ENCODE data around the gene FAM184B.

The FAM184B gene

DNA sequence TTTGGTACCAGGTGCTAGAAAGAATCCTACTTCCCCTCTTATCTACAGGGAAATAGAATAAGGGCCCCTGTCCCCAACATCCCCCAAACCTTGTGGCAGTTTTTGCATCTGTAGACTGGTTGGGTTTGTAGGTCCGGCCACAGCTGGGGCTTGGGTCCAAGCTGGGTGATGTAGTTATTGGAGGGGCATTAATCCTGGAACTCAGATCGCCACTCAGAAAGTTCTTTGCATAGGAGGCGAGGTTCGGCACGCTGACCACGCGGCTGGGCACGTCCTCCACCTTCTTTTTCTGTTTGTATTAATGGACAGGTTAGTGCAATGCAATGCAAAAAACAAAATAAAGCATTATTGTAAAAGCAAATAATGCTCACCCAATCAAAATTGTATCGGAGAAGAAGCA is 147.8 kb downstream of the FAM184B start:
- POLR2A ChIA-PET, result no interaction called here
- CTCF ChIA-PET, result no interaction called here

DNA sequence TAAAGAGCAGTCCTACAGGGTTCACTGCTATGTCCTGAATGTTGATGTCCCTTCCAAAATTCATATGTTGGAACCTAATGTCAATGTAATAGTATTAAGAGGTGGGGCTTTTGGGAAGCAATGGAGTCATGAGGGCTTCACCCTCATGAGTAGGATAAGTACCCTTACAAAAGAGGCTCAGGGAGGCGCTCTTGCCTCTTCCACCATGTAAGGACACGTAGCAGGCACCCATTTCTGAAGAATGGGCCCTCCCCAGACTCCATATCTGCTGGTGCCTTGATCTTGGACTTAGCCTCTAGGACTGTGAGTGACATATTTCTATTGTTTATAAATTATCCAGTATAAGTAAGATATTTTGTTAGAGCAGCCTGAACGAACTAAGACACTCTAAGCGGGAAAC is 151.2 kb downstream of the FAM184B start:
- ChIA-PET CTCF (no interaction called here), POLR2A (no interaction called here)
- Histone ChIP-seq H3K4me1 (ENCODE audit: control insufficient read depth, insufficient read depth, low read length) (no peaks in the 10 kb centered on the region), H3K9me3 (ENCODE audit: control insufficient read depth, insufficient read depth, low read depth, low read length) (no peaks in the 10 kb centered on the region), H3K36me3 (ENCODE audit: control insufficient read depth in 2 of 2, insufficient read depth in 1 of 2, low read length in 2 of 2) (peaks cover 12 to 98% of the 10 kb centered on the region in 2 experiments; a peak in 2 of 3 replicates), H3K27ac (ENCODE audit: extremely low read depth, low read depth, low read length) (no peak overlapping the region), H3K4me3 (ENCODE audit: low read depth, low read length) (no peak overlapping the region)
- no peak for TF ChIP-seq ZFHX2 (tag by site-specific recombination; conservative IDR thresholded peaks at IDR 0.05)
- TF ChIP-seq ZBTB17 (tag by site-specific recombination; IDR thresholded peaks at IDR 0.05), result no peak
- TF ChIP-seq, protein P1, sequence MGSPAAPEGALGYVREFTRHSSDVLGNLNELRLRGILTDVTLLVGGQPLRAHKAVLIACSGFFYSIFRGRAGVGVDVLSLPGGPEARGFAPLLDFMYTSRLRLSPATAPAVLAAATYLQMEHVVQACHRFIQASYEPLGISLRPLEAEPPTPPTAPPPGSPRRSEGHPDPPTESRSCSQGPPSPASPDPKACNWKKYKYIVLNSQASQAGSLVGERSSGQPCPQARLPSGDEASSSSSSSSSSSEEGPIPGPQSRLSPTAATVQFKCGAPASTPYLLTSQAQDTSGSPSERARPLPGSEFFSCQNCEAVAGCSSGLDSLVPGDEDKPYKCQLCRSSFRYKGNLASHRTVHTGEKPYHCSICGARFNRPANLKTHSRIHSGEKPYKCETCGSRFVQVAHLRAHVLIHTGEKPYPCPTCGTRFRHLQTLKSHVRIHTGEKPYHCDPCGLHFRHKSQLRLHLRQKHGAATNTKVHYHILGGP (tag by site-specific recombination; IDR thresholded peaks at IDR 0.05), result no peak
- no peak for TF ChIP-seq ZBTB7A (tag by site-specific recombination; IDR thresholded peaks at IDR 0.05; ENCODE audit: low read depth)
- no peak for TF ChIP-seq ZNF404 (tag by site-specific recombination; IDR thresholded peaks at IDR 0.05)
- TF ChIP-seq, protein P2, sequence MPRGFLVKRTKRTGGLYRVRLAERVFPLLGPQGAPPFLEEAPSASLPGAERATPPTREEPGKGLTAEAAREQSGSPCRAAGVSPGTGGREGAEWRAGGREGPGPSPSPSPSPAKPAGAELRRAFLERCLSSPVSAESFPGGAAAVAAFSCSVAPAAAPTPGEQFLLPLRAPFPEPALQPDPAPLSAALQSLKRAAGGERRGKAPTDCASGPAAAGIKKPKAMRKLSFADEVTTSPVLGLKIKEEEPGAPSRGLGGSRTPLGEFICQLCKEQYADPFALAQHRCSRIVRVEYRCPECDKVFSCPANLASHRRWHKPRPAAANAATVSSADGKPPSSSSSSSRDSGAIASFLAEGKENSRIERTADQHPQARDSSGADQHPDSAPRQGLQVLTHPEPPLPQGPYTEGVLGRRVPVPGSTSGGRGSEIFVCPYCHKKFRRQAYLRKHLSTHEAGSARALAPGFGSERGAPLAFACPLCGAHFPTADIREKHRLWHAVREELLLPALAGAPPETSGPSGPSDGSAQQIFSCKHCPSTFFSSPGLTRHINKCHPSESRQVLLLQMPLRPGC (tag by site-specific recombination; IDR thresholded peaks at IDR 0.05), result no peak
- no peak for TF ChIP-seq SCRT1 (tag by site-specific recombination; IDR thresholded peaks at IDR 0.05; ENCODE audit: borderline replicate concordance)
- TF ChIP-seq, protein P3, sequence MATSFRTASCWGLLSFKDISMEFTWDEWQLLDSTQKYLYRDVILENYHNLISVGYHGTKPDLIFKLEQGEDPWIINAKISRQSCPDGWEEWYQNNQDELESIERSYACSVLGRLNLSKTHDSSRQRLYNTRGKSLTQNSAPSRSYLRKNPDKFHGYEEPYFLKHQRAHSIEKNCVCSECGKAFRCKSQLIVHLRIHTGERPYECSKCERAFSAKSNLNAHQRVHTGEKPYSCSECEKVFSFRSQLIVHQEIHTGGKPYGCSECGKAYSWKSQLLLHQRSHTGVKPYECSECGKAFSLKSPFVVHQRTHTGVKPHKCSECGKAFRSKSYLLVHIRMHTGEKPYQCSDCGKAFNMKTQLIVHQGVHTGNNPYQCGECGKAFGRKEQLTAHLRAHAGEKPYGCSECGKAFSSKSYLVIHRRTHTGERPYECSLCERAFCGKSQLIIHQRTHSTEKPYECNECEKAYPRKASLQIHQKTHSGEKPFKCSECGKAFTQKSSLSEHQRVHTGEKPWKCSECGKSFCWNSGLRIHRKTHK (tag by site-specific recombination; IDR thresholded peaks at IDR 0.05), result no peak
- no peak for TF ChIP-seq HOXC10 (CRISPR knock-in tag; IDR thresholded peaks at IDR 0.05)
- TF ChIP-seq ZNF843 (tag by site-specific recombination; IDR thresholded peaks at IDR 0.05), result no peak
- TF ChIP-seq ZNF114 (tag by site-specific recombination; IDR thresholded peaks at IDR 0.05), result no peak
- TF ChIP-seq ZNF623 (tag by site-specific recombination; IDR thresholded peaks at IDR 0.05), result no peak
- no peak for TF ChIP-seq WT1 (tag by site-specific recombination; IDR thresholded peaks at IDR 0.05)
- TF ChIP-seq ZNF239 (tag by site-specific recombination; IDR thresholded peaks at IDR 0.05), result no peak

More for the DNA sequence above, 147.8 kb downstream of the FAM184B start:
- Histone ChIP-seq H3K4me1 (ENCODE audit: control insufficient read depth, insufficient read depth, low read length) (no peaks in the 10 kb centered on the region), H3K36me3 (ENCODE audit: control insufficient read depth in 2 of 2, insufficient read depth in 1 of 2, low read length in 2 of 2) (peaks cover 3 to 84% of the 10 kb centered on the region in 2 experiments; a peak in 2 of 3 replicates), H3K27ac (ENCODE audit: extremely low read depth, low read depth, low read length) (no peak overlapping the region), H3K9me3 (ENCODE audit: control insufficient read depth, insufficient read depth, low read depth, low read length) (no peaks in the 10 kb centered on the region), H3K4me3 (ENCODE audit: low read depth, low read length) (no peak overlapping the region)
- no peak for TF ChIP-seq ZNF311 (tag by site-specific recombination; IDR thresholded peaks at IDR 0.05; ENCODE audit: borderline replicate concordance)
- TF ChIP-seq, protein P4, sequence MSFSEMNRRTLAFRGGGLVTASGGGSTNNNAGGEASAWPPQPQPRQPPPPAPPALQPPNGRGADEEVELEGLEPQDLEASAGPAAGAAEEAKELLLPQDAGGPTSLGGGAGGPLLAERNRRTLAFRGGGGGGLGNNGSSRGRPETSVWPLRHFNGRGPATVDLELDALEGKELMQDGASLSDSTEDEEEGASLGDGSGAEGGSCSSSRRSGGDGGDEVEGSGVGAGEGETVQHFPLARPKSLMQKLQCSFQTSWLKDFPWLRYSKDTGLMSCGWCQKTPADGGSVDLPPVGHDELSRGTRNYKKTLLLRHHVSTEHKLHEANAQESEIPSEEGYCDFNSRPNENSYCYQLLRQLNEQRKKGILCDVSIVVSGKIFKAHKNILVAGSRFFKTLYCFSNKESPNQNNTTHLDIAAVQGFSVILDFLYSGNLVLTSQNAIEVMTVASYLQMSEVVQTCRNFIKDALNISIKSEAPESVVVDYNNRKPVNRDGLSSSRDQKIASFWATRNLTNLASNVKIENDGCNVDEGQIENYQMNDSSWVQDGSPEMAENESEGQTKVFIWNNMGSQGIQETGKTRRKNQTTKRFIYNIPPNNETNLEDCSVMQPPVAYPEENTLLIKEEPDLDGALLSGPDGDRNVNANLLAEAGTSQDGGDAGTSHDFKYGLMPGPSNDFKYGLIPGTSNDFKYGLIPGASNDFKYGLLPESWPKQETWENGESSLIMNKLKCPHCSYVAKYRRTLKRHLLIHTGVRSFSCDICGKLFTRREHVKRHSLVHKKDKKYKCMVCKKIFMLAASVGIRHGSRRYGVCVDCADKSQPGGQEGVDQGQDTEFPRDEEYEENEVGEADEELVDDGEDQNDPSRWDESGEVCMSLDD (tag by site-specific recombination; IDR thresholded peaks at IDR 0.05), result no peak
- TF ChIP-seq, protein P5, sequence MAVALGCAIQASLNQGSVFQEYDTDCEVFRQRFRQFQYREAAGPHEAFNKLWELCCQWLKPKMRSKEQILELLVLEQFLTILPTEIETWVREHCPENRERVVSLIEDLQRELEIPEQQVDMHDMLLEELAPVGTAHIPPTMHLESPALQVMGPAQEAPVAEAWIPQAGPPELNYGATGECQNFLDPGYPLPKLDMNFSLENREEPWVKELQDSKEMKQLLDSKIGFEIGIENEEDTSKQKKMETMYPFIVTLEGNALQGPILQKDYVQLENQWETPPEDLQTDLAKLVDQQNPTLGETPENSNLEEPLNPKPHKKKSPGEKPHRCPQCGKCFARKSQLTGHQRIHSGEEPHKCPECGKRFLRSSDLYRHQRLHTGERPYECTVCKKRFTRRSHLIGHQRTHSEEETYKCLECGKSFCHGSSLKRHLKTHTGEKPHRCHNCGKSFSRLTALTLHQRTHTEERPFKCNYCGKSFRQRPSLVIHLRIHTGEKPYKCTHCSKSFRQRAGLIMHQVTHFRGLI (tag by site-specific recombination; IDR thresholded peaks at IDR 0.05), result no peak
- no peak for TF ChIP-seq ZNF777 (tag by site-specific recombination; IDR thresholded peaks at IDR 0.05; ENCODE audit: borderline replicate concordance)
- TF ChIP-seq ZIC2 (tag by site-specific recombination; IDR thresholded peaks at IDR 0.05), result no peak
- TF ChIP-seq SP3 (tag by site-specific recombination; IDR thresholded peaks at IDR 0.05), result no peak
- TF ChIP-seq ZNF433 (tag by site-specific recombination; IDR thresholded peaks at IDR 0.05; ENCODE audit: low read depth), result no peak
